Islet of Langerhans (tissue), 1 donor: ENCODE data around the gene ACMSD.
"Not testable (repeated sequence)": the region's sequence is repeated elsewhere in the genome, so short reads cannot be mapped to it uniquely, and the experiment has no call there.

Experiments
- FAIRE-seq: peaks from one replicate; lab custom pipeline; 2011; peaks lifted over from hg19 to GRCh38; lab: Jason Lieb, UNC

Gene ACMSD

DNA sequence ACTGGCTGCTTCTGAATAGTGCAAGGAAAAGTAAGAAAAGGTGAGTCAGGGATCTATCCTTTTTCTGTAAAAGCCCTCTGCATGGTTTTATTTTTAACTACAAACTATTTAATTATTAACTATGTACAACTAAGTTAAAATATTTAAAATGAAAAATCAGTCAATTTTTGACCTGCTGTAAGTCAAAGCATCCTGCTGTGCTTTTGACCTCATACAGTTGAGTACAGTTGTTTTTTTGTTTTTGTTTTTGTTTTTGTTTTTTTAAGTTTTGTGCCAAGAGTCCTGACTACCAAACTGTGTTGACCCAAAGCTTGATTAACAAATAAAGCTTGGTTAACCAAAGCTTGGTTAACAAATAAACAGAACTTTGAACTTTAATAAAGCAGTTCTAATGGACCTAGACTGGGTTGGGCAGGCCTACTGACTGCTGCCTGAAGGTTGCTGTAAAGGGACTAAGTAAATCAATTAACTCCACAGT, at the start of gene ACMSD:
TSS of gene ACMSD (plus strand) at position 474 of the 478 bp plus-strand sequence. CDS start 67 bp downstream, outside the sequence.
- peak; percentile 89 for FAIRE-seq

DNA sequence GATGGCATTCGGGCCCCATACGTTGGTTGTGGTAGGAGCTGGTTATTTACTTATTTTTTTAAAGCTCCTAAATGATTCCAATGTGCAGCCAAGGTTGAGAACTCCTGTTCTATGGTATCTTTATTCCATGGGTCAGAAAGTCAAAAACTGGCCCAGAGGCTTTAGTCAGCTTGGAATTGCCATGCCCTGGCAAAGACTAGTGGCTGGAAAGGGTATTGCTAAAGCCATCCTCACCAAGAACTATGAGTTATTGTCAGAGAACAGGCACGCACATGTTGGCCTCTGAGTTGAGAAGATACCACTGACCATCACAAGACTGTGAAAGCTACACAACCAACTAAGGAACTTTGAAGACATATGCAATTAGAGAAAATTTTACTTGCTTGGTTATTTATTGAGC, 47.9 kb upstream of the ACMSD start:
- no peak for FAIRE-seq

DNA sequence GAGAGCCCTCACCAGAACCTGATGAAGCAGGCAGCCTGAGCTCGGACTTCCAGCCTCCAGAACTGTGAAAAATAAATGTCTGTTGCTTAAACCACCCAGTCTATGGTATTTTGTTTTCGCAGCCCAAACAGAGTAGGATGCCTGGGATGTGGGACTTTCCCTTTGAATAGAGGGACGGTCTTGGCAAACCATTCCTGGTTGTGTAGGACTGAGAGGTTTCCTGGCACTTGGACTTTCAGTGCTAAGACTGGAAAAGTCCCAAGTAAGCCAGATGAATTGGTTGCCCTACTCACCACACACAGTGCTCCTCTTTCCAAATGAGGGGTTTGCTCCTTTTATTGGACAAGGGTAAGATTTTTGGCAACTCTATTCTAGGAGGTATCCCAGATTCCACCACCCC, 46.8 kb upstream of the ACMSD start:
- no peak for FAIRE-seq

DNA sequence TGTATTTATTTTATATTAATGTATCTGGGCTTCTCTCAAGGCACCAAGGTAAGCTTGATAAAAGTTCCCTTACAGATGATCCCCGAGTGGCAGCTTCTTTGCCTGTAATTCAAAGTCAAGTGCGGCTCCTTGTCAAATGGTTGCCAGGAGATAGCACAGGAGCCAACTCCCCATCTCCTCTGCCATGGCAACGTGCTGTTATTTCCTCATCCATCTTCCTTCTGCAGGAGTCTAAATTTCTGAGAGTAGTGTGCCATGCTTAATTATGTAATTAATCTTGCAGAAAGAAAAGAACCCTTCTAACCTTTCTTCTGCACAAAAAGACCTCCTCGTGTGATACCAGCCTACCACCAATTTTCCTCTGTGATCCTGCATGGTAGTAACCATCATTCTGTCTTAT, 46.2 kb upstream of the ACMSD start:
- no peak for FAIRE-seq

DNA sequence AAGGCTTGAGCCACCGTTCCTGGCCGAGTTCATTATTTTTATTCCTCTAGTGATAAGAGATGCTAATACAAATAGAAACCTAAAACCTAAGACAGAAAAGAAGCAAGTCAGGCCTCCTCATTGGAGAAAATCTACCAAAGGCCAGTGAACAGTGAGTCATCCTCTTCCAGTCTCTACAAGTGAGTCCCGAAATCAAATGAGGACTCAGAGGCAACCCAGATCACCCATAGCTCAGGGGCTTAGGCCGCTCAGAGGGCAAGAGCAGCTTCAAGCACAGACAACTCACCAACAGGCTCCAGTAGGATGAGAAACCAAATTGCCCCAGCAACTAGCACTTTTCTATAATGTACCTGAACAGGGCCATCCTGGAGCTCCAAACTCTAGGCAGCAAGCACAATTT, 42.7 kb upstream of the ACMSD start:
- FAIRE-seq: no peak

DNA sequence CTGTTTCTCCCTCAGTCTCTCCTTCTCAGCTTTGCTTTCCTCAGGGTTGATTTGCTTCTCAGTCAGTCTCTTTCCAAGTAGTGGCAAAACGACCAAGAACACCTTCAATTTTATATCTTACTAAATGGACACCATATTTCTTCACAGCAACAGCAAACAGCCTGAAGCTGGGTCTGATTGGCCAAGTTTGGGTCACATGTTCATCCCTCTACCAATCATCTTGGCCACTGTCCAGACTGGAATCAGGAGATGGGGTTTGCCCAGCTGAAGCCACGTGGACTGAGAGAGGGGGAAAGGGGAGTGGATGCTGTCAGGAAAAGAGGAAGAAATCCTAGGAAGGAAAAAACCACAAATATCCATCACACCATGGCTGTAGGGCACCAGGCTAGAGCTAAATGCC, 42.0 kb upstream of the ACMSD start:
- no peak for FAIRE-seq

DNA sequence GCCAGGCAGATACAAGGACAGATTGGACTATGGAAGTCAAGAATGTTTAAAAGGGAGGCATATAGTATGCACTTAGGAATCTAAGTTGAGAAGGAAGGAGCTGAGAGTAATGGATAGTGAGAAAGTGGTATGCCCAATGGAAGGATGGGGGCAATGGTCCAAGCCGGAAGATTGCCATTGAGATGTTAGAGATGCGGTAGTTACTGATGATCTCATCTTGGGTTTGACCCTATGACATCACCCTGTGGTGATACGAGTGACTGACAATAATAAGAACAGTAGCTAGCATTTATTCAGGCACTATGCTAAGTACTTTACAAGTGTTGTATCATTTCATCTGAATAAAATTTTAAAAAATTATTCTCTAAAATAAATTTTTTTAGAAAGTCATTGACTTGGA, 38.5 kb upstream of the ACMSD start:
- FAIRE-seq: no peak

DNA sequence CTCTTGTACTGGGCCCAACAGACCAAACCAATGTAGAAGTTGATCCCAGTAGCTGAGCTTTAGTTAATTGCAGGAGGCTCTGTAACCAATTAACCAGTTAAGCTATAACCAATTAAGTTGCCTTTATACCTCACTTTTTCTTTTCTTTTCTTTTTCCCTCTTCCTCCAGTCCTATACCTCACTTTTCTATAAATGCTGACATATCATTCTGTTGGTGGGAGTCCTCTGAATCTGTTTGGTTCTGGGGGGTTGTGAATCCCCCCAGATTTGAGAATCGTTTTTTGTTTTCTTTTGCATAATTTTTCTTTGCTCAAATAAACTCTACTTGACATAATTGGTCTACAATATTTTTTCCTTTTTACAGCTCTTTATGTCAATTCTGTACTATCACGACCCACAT, 38.1 kb upstream of the ACMSD start:
- FAIRE-seq: no peak

DNA sequence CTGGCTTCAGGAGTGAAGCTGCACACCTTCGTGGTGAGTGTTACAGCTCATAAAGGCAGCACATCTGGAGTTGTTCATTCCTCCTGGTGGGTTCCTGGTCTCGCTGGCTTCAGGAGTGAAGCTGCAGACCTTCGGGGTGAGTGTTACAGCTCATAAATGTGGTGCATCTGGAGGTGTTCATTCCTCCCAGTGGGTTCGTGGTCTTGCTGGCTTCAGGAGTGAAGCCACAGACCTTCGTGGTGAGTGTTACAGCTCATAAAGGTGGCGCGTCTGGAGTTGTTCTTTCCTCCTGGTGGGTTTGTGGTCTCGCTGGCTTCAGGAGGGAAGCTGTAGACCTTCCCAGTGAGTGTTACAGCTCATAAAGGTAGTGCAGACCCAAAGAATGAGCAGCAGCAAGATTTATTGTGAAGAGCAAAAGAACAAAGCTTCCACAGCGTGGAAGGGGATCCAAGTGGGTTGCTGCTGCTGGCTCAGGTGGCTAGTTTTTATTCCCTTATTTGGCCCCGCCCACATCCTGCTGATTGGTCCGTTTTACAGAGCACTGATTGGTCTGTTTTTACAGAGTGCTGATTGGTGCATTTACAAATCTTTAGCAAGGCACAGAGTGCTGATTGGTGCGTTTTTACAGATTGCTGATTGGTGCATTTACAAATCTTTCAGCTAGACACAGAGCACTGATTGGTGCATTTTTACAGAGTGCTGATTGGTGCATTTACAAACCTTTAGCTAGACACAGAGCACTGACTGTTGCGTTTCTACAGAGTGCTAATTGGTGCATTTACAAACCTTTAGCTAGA, 34.6 kb upstream of the ACMSD start:
- not testable (repeated sequence) for FAIRE-seq

DNA sequence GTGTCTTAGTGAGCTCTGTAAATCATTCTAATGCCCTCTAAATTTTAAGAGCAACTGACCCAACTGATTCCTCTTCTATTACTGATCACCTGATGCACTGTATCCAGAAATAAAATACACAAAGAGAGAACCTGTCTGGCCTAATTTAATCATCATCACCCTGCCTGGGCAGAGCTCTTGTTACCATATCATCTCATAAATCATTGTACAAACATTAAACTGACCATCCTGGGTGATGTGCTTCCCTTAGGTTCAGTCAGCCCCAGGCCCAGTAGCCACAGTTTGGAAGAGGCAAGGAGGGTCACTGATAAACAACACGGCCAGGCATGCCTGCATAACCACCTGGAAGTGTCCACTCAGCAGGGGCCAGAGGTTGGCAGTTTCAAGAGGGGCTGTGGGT, 22.7 kb upstream of the ACMSD start:
- no peak for FAIRE-seq

DNA sequence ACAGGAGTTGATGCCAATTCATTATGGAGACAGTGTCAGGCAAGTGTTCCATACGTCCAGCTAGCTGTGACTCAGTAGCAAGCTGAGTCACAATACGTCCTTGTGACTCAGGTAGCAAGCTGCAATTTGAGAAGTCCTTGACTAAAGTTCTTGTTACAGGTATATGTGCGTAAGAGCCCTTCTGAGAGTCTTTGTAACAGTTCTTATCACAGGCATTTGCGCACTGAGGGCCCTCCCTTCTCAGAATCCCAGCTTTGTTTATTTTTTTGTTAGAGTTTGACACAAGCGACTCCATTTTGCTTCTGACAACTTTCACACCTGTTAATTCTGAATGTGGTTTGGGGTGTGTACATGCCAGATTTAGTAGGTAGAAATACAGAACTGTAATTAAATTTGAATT, 20.1 kb upstream of the ACMSD start:
- no peak for FAIRE-seq

DNA sequence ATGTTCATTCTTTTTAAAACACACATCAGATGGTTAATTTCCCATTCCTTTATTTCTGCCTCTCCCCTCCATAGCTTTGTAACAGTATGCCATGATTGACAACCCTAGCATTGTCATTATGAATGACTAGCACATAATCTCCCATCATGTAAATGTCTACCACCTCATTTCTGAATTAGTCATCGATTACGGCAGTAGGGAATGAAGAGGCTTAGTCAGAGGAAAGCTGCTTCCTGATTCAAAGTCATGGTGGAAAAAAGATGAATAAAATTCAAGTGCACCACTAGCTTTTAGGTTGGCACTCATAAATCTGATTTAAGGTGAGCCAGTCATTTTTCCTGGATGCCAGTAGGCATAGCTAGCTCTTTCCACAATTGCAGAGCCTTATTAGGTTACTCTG, 19.1 kb upstream of the ACMSD start:
- peak; percentile 9 for FAIRE-seq

DNA sequence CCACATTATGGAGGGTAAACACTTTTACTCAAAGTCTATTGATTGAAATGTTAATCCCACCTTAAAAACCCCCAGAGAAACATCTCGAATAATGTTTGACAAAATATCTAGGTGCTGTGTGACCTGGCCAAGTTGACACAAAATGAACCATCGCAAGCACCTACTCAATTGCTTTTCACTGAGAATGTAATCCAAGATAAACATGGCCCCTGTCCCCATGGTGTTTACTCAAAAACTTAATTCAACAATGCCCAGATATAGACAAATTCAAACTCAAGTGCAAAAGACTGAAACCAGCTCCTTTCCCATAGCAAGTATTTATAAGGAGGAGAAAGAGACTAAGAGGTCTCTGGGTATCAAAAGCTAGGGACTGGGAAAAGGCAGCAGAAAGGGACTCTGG, 15.0 kb upstream of the ACMSD start:
- no peak for FAIRE-seq

DNA sequence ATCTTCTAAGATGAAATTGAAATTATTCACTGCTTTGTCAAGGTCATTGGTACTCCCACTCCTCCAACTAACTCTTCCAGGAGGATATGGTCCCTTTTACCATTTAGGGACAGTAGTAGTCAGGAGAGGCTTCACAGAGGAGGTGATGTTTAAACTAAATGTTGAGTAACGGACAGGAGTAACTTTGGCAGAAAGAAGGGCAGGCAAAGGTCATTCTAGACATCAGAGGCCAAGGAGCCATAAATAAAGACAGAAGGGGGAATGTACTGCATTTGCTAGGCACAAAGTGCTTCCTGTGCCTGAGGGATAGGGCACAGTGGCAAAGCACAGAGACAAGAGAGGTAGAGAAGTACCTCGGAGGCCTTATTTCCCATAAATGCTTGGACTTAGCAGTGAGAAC, 14.6 kb upstream of the ACMSD start:
- FAIRE-seq: no peak

DNA sequence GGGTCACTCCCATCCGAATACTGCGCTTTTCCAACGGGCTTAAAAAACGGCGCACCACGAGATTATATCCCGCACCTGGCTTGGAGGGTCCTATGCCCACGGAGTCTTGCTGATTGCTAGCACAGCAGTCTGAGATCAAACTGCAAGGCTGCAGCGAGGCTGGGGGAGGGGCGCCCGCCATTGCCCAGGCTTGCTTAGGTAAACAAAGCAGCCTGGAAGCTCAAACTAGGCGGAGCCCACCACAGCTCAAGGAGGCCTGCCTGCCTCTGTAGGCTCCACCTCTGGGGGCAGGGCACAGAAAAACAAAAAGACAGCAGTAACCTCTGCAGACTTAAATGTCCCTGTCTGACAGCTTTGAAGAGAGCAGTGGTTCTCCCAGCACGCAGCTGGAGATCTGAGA, 12.7 kb upstream of the ACMSD start:
- FAIRE-seq: not testable (repeated sequence)

DNA sequence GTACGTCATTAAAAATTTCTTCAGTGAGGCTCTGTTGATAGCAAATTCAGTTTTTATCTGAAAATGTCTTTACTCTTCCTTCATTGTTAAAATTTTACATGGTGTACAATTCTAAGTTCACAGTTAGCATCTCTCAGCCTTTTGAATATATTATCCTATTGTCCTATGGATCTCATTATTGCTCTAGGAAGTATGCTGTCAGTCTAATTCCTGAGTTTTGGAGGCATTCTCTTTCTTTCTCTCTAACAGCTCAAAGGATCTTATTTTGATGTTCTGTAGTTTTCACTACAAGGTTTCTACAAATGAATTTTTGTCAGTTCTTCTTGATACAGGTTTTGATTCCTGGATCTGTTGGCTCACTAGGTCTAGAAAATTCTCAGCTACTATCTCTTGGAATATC, 2.9 kb upstream of the ACMSD start:
- FAIRE-seq: no peak

DNA sequence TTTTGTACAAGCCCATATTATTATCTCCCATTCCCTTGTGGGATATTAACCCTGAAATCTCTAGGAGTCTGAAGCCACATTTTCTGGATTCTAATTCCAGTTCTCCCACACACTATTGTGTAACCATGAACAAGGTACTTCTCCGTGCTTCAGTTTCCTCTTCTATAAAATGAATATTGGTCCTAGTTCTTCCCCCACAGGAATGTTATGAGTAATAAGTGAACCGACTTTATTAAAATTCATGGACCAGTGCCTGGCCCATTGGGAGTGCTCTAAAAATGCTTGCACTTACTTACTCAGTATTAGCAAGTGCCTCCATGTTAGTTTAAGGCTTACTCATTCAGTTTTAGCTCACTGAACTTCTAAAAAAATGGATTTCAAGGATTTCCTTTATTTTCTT, 1.4 kb upstream of the ACMSD start:
- FAIRE-seq: no peak

DNA sequence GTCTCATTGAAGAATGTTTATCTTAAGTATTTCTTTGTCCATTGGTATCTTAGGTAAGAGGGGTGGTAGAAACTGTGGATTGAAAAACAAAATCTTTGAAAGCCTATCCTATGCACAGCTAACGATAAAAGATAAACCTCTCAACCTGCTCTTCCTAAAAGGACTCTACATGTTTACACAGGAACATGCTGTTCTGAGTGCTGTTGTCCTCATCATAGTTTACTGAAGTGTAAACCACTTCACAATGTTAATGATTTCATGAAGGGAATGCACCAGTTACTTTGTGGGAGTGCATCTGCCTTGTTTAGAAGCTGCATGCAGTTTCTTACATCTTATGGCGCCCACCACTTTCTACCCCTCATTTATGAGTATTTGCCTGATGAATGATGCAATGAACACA, 1.2 kb downstream of the ACMSD start:
- FAIRE-seq: peak; percentile 97

DNA sequence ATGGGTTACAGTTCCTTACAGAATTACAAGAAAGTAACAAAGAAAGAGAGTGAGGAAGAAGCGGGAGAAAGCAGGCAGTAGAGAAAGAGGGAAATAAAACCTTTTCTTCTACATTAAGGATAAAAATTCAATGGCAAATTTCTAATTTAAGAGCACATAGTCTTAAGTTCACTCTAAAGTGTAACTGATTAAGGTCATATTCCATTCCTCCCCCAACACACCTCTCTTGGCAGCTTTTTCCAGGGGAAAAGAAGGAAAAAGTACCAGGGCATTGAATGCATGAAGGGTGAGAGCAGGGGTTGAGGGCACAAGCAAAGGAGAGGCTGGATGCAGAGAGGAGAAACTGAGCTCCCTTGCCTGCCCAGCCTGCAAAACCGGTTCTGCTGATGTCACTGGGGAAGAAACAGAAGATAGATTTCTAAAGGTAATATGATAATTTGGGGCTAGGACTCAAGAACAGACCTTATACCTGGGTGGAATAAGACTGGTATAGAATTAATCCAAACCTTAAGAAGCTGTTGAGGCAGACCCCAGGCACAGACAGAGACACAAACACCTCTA, 4.6 kb downstream of the ACMSD start:
- FAIRE-seq: no peak

DNA sequence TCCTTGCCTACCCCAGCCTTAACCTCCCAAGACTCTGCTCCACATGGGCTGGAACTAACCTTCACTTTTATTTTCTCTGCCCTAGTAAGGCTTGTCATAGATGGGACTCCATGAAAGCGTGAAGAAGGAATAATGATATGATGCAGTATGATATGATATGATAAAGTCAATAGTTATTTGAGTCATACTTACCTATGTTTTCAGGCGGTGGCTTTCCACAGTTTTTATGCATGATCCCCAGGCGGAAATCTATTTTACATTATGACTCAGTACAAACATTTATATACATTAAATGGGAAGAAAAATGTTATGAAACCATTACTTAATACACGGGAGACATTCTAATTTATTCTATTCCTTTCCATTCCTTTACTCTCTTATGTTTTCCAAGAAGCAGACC, 5.6 kb downstream of the ACMSD start:
- no peak for FAIRE-seq

DNA sequence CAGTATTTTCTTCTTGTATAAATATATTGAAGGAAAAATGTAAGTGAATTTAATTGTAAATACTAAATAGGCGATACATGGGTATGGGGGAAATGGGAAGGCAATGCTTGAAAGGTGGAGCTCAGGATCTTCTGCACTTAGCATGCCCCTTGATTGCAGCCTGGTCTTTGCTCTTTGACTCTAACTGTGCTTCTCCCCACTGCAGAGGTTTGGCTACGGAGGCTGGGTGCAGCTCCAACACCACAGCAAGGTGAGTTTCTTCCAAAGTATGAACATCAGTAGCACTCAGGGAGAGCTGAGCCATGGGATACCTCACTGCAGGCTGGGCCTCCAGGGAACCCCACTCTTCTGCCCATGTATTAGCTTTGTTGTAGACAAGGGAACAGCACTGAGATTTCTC, 6.6 kb downstream of the ACMSD start:
- FAIRE-seq: no peak

DNA sequence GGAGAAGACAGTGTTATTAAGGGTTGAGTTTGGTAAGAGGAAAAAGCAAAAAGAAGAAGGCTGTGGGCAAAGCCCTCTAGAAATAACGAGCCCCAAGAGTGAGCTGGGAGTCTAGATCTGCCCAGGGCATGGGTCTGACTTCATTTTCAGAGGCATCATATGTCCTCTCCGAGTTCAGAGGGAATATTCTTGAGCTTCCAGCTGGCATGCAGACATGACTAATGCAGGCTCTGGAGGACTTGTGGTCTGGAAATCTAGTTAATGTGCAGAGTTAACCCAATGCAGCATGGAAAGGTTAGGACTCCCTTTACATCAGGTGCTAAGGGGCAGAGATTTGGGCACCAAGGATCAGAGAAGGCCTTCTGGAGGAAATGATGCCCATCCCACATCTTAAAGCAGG, 7.3 kb downstream of the ACMSD start:
- no peak for FAIRE-seq

DNA sequence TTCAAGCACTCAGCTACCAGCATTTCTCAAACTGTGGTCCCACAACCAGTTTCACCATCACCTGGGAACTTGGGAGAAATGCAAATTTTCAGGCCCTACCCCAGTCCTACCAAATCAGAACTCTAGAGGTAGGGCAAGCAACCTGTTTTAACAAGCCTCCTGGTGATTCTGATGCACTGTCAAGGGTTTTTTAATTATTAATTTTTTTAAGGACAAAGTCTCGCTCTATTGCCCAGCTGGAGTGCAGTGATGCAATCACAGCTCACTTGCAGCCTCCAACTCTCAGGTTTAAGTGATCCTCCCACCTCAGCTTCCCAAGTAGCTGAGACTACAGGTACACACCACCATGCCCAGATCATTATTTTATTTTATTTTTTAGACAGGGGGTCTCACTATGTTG, 7.8 kb downstream of the ACMSD start:
- FAIRE-seq: no peak

DNA sequence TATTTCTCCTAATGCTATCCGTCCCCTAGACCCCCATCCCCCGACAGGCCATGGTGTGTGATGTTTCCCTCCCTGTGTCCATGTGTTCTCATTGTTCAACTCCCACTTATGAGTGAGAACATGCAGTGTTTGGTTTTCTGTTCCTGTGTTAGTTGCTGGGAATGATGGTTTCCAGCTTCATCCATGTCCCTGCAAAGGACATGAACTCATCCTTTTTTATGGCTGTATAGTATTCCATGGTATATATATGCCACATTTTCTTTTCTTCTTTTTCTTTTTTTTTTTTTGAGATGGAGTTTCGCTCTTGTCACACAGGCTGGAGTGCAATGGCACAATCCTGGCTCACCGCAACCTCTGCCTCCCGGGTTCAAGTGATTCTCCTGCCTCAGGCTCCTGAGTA, 9.2 kb downstream of the ACMSD start:
- not testable (repeated sequence) for FAIRE-seq
